GM11168 (cell line): ENCODE results near the gene ESYT3.

Source experiments
- in situ Hi-C: fragments of 300-500 bp; cut with MboI; formaldehyde crosslinking; loops from one replicate; pipeline ENCODE4 v1.12.0; 2022; ENCODE audit warnings: low sequenced_read_pairs; ENCODE audit not compliant: unreplicated experiment

Gene ESYT3, protein sequence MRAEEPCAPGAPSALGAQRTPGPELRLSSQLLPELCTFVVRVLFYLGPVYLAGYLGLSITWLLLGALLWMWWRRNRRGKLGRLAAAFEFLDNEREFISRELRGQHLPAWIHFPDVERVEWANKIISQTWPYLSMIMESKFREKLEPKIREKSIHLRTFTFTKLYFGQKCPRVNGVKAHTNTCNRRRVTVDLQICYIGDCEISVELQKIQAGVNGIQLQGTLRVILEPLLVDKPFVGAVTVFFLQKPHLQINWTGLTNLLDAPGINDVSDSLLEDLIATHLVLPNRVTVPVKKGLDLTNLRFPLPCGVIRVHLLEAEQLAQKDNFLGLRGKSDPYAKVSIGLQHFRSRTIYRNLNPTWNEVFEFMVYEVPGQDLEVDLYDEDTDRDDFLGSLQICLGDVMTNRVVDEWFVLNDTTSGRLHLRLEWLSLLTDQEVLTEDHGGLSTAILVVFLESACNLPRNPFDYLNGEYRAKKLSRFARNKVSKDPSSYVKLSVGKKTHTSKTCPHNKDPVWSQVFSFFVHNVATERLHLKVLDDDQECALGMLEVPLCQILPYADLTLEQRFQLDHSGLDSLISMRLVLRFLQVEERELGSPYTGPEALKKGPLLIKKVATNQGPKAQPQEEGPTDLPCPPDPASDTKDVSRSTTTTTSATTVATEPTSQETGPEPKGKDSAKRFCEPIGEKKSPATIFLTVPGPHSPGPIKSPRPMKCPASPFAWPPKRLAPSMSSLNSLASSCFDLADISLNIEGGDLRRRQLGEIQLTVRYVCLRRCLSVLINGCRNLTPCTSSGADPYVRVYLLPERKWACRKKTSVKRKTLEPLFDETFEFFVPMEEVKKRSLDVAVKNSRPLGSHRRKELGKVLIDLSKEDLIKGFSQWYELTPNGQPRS

DNA sequence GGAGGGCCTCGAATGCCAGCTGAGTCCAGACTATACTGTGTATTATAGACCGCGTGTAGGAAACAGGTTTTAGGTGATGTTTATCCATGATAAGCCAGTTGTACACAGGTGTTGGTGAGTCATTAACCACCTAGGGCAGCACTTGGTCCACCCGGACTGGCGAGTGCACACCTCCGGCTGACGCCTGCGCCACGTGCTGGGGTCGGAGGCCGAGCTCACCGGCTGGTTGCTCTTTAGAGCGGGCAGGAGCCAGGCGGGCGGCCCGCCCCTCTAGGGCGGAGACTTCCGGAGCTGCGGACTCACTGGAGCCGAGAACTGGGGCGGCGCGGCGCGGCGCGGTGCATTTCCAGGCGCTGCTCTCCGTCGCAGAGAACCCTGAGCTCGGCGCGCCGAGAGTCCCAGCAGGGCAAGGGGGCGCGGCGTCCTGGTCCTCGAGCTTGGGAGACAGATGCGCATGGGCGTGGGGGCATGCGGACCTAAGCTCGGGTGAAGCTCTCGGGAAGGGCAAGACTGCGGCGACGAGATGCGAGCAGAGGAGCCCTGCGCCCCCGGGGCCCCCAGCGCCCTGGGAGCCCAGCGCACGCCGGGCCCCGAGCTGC lies at the start of gene ESYT3:
Gene ESYT3, plus strand, starts transcription at position 341 of the 599 bp plus-strand sequence. Its CDS starts 183 bp downstream, at position 524.
- in situ Hi-C loops, result no loop called here

DNA sequence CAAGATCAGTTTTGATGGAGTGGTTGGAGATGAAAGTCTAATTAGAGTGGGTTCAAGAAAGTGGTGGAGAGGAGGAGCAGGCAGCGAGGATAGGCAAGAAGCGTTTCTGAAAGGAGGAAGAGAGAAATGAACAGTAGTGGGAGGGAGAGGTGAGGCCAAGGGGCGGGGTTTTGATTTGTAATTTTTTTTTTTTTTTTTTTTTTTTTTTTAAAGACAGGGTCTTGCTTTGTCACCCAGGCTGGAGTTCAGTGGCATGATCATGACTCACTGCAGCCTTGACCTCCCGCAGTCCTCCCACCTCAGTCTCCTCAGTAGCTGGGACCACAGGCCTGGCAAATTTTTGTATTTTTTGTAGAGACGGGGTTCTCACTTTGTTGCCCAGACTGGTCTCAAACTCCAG lies 49.4 kb upstream of the ESYT3 start:
- in situ Hi-C loops, result no loop called here

DNA sequence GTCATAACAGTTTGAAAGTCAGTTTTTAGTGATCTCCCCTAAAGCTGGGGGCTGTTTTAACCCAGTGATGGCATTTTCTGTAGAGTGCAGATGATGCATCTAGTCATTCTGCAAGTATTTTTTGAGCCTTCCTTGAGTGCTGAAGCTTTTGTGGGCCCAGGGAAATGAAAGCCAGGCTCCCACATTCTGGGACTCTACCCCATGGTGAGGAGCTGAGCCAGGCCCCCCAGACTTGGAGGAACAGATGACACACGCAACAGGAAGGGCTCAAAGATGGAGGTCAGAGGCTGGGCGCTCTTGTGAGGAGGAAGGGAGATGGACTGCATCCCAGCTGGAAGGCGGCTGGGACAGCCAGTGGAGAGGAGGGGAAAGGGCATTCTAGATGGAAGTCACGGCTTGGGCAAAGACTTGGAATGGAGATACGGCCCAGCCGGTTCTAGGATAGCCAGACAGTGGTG lies 45.2 kb upstream of the ESYT3 start:
- in situ Hi-C loops, result no loop called here

DNA sequence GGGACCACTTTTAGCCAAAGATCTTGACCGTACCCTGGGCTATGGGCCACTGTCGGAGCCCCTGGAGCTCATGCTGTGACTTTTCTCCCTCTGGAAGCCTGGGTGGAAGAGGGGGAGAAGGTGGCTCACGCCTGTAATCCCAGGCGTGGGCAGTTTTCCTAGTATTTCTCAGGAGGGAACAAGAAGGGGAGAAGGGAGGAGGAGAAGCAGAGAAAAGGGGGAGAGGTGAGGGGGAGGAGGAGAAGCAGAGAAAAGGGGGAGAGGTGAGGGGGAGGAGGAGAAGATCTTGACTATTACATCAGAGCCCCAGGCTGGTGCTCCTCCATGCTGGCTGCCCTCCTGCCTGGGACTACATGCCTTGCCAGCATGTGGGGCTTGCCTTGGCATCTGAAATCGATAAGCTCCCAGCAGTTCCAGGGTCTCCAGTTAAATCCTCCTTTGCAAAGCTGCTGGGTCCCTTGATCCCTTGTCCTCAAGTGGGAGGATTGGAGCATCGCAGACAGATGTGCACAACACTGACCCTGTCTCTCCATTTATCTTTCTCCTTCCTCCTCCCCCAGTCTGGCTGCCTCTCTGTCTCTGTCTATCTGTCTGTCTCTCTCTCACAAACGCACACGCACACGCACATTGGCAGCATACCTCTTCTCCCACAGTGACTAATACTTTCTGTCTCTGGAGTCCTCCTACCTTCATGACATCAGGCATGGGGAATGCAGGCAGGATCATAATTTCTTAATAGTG lies 44.4 kb upstream of the ESYT3 start:
- in situ Hi-C loops, result no loop called here

DNA sequence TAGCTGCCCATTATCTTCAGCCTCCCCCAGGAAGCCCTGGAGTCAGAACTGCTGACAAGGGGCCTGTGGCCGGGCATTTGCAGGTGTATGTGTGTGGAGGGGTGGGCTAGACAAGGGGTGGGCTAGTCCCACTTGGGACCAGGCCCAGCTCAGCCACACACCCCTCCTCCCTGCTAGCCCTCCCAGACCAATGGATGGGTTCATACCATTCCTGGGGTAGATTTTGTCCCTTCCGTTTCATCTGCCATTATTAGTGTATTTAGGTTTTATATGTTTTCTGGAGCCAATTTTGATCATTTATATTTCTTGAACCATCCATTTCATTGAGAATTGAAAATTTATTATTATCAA lies 43.9 kb upstream of the ESYT3 start:
- in situ Hi-C loops, result no loop called here

DNA sequence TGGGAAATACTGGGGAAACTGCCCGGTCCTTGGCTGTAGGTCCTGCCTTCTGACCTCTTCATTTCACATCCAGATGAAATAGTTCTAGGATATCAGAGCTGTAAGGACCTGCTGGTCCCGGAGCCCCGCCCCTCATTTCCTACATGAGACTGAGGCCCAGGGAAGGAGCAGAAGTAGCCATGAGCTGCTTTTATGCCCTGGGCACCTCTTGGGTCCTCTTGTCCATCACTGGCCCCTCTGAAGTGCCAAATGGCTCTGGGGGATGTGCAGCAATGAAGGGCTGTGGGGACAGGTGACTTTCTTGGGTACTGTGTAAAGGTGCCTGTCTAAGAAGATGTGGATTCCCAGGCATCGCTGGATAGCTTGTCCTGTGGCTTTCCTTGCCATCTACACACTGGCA lies 40.3 kb upstream of the ESYT3 start:
- in situ Hi-C loops, result no loop called here

DNA sequence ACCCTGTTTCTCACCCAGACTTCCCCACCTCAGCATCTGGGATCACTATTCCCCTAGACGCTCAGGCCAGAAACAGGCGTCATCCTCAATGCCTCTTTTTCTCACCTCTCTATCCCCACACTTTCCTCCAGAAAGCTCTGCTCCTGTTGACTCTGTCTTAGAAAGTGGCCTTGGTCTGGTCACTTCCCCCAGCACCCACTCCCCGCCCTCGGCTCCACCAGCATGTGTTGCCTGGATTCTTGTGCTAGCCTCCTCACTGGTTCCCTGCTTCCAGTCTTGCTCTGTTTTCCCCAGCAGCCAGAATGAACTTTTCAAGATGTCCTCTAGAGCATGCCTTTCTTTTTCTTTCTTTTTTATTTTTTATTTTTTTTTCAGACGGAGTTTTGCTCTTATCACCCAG lies 39.7 kb upstream of the ESYT3 start:
- in situ Hi-C loops, result no loop called here

DNA sequence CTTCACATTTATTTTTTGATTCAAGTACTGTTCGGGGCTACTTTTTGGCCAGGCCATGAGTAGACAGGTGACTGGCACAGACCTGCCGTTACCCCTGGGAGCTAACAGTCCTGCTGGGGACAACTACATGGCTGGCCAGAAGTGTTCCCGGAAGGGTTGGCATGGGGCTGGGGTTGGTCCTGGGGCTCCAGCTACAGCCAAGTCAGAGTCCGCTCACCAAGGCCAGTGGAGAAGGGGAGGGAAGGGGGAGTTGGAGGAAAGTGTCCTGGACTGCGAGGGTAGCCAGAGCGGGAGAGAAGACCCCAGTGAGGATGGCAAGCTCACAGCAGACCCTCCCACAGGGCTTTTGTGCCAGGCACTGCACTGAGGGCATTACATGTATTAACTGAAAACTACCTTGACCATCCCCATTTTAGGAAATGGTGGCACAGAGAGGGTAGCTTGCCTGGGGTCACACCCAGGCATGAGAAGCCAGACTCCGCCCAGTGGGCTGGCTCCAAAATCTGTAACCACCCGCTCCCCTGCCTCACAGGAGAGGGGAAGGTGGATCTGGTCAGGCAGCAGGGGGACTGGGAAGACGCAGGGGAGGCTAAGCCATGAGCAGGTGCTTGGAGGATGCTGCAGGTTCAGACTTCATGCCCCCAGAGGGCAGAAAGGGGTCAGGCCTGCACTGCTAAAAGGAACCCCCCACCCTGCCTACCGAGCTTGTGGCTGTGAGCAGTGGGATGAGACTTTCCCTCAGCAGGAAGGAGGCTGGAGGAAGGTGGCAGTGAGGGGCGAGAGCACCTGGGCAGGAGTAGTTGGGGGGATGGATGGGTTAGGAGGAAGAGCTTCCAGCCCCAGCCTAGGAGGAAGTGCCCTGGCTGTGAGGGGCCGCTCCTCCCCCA lies 38.3 kb upstream of the ESYT3 start:
- in situ Hi-C loops, result no loop called here

DNA sequence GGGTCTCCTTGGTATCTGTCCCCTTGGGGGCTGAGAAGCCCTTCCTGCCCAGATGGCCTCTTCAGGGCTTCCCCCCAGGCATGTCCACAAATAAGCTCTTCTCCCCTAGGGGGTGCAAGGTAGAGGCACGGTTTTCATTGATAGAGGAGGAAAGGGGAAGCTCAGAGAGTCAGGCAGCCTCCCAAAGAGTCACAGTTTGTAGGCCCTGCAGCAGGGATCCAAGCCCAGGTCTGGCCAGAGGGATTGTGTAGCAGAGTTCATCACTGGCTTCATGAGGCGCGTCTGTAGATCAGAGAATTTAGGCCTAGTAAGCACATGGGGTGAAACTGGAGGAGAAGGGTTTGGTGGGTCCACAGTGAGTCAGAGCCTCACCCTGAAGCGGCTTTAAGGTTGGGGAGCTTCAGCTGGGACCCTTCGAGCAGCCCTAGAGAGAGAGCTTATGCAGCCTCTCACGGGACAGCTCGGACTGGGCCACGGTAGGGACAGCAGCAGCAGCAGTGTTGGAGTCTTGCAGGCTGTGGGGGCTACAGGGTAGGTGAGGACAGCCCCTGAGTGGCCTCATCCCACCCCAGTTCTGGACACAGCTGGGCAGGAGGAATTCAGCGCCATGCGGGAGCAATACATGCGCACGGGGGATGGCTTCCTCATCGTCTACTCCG lies 37.5 kb upstream of the ESYT3 start:
- in situ Hi-C loops, result no loop called here

DNA sequence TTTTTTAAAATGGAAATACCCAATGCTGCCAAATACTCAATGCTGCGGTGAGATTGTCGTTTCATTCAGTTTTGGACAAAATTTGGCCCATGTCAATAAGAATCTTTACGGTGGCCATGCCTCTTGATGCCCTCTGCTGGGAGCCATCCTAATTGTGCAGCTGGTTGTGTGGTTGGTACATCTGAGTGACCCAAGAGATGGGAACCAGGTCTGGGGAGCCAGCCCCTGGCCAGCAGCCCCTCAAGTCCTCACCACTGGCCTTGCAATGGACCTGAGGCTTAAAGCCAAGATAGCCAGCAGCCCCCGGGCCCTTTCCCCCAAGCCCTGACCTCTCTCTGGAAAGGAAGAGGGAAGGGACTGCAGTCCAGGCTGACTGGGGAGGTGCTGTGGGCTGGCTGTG lies 36.4 kb upstream of the ESYT3 start:
- in situ Hi-C loops, result no loop called here

DNA sequence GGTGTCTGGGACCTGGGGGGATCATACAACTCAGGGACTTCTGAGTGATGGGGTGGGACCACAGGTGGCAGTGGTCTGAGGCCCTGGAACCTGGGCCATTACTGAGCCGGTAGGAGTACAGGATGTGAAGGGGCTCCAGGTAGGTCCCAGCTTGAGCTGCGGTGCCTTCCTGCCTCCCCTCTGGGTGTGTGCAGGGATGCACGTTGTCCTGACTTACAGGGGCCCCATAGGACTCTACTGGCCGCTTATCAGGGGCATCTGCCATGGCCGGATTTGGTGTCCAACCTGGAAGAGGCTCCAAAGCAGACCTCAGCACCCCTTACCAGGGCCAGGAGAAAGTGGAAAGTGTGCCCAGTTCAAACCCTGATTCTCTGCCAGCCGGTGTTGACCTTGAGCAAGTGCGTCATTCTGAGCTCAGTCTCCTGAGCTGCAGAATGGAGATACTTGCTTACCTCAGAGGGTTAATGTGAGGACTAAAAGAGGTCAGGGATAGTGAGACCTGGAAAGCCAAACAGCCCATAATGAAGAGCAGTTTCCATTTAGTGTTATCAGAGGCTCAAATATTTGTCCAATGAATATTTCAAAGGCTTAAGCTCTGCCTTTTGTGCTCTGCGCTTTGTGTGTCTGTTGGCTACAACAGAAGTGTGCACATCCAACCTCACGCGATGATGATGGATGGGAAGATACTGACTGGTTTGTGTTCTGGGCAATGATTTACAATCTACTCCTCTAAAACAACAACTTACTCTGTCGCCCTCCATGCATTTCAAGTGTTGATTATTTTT lies 35.4 kb upstream of the ESYT3 start:
- in situ Hi-C loops, result no loop called here

DNA sequence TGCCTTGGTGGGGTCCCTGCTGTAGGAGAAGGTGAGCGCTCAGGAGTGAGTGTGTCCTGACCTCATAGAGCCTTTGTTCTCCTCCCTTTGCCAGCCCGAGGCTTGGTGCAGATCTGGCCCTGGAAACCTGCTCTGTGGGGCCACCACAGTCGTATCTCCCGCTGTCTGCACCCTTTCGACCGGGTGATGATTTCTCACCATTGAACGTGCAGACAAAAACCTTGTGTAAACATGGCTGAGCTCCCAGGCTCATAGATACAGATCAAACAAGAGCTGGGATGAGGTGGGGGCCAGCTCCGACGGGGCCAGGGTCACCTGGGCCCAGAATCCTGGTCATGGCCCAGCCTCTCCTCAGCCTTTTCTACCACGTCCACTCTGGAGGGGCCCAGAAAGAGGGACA lies 34.6 kb upstream of the ESYT3 start:
- in situ Hi-C loops, result no loop called here

DNA sequence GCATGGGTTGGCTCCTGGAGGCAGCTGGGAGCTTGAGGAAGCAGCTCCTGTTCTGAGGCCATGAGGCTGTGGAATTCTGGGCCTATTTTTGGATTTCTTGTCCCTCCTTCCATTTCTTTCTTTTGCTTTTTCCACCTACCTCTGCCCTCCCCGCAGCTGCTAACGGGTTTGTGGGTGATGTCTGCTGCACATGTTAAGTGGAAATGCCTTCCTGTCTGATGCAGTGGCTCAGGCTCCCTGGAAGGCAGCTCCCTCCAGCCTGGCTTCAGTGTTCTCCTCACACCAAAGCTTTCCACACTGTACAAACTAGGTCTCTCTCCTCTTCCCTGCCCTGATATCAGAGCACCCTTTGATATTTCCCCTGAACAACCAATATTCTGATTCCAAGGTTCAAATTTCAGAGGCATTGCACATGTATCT lies 33.8 kb upstream of the ESYT3 start:
- in situ Hi-C loops, result no loop called here

DNA sequence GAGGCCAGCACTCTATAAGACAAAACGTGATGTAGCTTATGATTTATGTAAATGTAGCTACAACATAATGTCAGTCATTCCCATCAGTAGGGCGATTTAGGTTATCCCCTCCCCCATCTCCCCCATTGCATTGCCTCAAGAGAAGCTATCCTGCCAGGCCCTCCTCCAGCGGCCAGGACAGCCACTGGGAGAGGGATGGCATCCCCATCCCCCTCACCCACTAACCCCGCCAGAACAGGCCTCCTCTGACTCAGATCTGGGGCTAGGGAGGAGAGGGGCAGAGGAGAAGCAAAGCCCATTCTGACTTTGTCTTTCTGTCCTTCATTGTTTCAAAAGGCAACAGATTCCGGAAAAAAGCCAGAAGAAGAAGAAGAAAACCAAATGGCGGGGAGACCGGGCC lies 32.6 kb upstream of the ESYT3 start:
- in situ Hi-C loops, result no loop called here

DNA sequence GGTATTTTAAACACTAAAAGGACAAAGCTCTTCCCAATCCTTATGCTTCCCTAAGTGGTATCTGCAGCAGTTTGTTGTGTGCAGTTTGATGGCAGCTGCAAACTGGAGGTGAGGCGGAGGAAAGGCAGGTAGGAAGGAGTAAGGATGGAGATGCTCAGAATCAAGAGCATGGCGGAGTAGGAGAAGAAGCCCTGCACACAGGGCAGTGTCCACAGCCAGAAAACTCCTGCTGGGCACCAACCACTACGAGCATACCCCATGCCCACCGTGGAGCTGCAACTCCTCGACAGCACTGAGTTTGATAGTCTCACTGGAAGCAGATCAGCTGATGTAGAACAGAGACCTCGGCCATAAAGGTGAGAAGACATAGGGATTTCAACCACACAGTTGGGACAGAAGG lies 30.3 kb upstream of the ESYT3 start:
- in situ Hi-C loops, result no loop called here

DNA sequence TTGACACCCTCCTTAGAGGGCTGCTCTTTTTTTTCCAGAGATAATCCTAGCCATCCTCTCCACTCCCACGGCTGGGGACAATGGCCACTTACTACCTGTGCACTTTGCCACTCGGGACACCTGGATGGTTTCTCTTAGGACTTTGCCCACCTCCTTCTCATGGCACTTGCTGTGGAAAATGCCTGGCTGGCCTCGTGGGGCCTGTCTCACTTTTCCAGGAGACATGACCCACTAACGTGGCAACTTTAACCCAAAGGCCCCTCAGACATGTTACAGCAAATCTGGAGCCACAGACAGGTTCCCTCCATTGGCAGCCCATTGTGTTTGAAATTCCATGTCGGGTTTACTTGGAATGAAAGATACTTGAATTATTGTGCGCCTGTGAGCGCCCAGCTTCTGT lies 29.4 kb upstream of the ESYT3 start:
- in situ Hi-C loops, result no loop called here

DNA sequence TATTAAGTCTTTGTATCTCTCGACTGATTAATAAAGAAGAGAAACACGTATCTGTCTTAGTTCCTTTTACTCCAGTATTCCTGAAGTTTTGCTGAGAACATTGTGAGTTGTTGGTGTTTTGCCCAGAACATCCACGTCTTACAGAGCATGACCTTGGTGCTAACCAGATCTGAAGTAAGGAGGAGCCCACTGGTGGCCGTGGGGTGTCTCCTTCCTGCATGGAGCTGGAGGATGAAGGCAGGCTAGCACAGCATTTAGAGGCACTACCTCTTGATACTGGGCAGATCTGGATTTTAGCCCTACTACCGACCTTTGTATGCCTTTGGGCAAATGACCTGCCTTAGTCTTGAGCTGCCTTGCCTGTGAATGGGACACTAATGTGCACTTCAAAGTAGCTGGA lies 28.9 kb upstream of the ESYT3 start:
- in situ Hi-C loops, result no loop called here

DNA sequence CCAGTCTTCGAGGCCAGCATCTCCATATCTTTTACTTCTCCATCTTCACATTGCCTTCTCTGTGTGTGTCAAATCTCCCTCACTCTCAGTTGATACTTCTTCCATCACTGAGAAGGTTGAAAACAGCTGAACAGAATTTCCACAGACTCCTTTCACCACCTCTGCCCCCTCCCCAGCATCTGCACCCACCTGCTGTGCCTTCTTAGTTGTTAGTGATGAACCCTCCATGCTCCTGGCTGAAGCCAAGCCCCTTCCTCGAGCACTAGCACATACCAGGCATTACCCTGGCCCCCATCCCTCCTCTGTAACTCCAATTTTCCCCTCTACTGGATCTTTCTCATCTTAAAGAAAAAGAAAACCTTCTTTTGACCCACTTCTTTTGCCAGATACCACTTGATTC lies 27.8 kb upstream of the ESYT3 start:
- in situ Hi-C loops, result no loop called here
